WTC11 (cell line): ENCODE data around the gene IL10RB. TPM values are rescaled to one million over a fixed set of nuclear protein-coding genes. Genes with fewer than 3 reads are reported as not detected.

ENCODE experiments used
- ATAC-seq: fragments of 200-7000 bp; cut with Tn5 transposase; 2 replicates; pipeline ENCODE4 v1.10.0; 2021; ENCODE audit warnings: mild to moderate bottlenecking, moderate library complexity
- CTCF ChIA-PET: fragments of 300-600 bp; sonication (Branson Sonifier 250); formaldehyde crosslinking; loops from one replicate; lab custom pipeline; 2021; ENCODE audit warnings: antibody characterized with exemption; lab: Charles Lee
- POLR2A ChIA-PET: fragments of 350-600 bp; sonication (Branson Sonifier 250); formaldehyde crosslinking; loops from one replicate; lab custom pipeline; 2021; ENCODE audit warnings: antibody characterized with exemption; lab: Charles Lee
- DNase-seq: peaks from one replicate; pipeline ENCODE4 v3.0.0; 2021; ENCODE audit warnings: low spot score
- H3K27ac Mint-ChIP-seq: 2 replicates; pipeline ENCODE4 v1.8.0; 2021; ENCODE audit warnings: mixed read lengths
- H3K27me3 Mint-ChIP-seq: 2 replicates; pipeline ENCODE4 v1.8.0; 2021; ENCODE audit warnings: low read depth, mild to moderate bottlenecking, moderate library complexity, mixed read lengths
- H3K36me3 Mint-ChIP-seq: 2 replicates; pipeline ENCODE4 v1.8.0; 2021; ENCODE audit warnings: mixed read lengths
- H3K4me1 Mint-ChIP-seq: 2 replicates; pipeline ENCODE4 v1.8.0; 2022; ENCODE audit warnings: mixed read lengths
- H3K4me3 Mint-ChIP-seq: 2 replicates; pipeline ENCODE4 v1.8.0; 2021; ENCODE audit warnings: mild to moderate bottlenecking, moderate library complexity, mixed read lengths
- H3K9me3 Mint-ChIP-seq: 2 replicates; pipeline ENCODE4 v1.8.0; 2021; ENCODE audit warnings: mixed read lengths
- ELF4 ChIP-seq: sonication (generic); formaldehyde crosslinking; IDR thresholded peaks from 2 replicates; pipeline ENCODE4 v1.8.1; 2022; ENCODE audit warnings: low read depth, mild to moderate bottlenecking, moderate library complexity, missing genetic modification reagents
- FOXP1 ChIP-seq: sonication (generic); formaldehyde crosslinking; IDR thresholded peaks from 2 replicates; pipeline ENCODE4 v1.8.0; 2022; ENCODE audit warnings: missing genetic modification reagents, mild to moderate bottlenecking, moderate library complexity, borderline replicate concordance
- GABPB1 ChIP-seq: sonication (generic); formaldehyde crosslinking; IDR thresholded peaks from 2 replicates; pipeline ENCODE4 v1.8.1; 2023; ENCODE audit warnings: mild to moderate bottlenecking, missing genetic modification reagents
- GTF2I ChIP-seq: fragments of 250-450 bp; sonication (Bioruptor Pico); conservative IDR thresholded peaks from 2 replicates; pipeline ENCODE4 v1.4.0; 2021; ENCODE audit warnings: mild to moderate bottlenecking
- NFATC4 ChIP-seq: fragments of 250-450 bp; sonication (Bioruptor Pico); IDR thresholded peaks from 2 replicates; pipeline ENCODE4 v1.9.0; 2021; ENCODE audit warnings: mild to moderate bottlenecking
- NFYB ChIP-seq: sonication (generic); formaldehyde crosslinking; conservative IDR thresholded peaks from 2 replicates; pipeline ENCODE4 v1.8.0; 2022; ENCODE audit warnings: low read depth, missing genetic modification reagents
- OVOL2 ChIP-seq: fragments of 250-450 bp; sonication (Bioruptor Pico); IDR thresholded peaks from 2 replicates; pipeline ENCODE4 v1.9.0; 2021; ENCODE audit warnings: mild to moderate bottlenecking, borderline replicate concordance
- PRRX2 ChIP-seq: fragments of 250-450 bp; sonication (Bioruptor Pico); IDR thresholded peaks from 2 replicates; pipeline ENCODE4 v1.8.0; 2021; ENCODE audit warnings: mild to moderate bottlenecking
- SOX15 ChIP-seq: fragments of 250-450 bp; sonication (Bioruptor Pico); IDR thresholded peaks from 2 replicates; pipeline ENCODE4 v1.9.0; 2021; ENCODE audit warnings: mild to moderate bottlenecking
- ZBTB21 ChIP-seq: sonication (generic); formaldehyde crosslinking; IDR thresholded peaks from 2 replicates; pipeline ENCODE4 v1.8.1; 2023; ENCODE audit warnings: mild to moderate bottlenecking, missing genetic modification reagents, borderline replicate concordance
- ZNF416 ChIP-seq: fragments of 250-450 bp; sonication (Bioruptor Pico); IDR thresholded peaks from 2 replicates; pipeline ENCODE4 v1.9.0; 2021; ENCODE audit warnings: mild to moderate bottlenecking, inconsistent platforms
- total RNA-seq: library from RNA; stranded (reverse); gene quantifications from 3 replicates; pipeline ENCODE4 v1.2.3, GENCODE V29; 2021
- TF ChIP-seq, protein P1 (sequence below): sonication (generic); formaldehyde crosslinking; IDR thresholded peaks from 2 replicates; pipeline ENCODE4 v1.8.1; 2022; ENCODE audit warnings: mild to moderate bottlenecking, missing genetic modification reagents, moderate library complexity, borderline replicate concordance
- TF ChIP-seq, protein P2 (sequence below): sonication (generic); formaldehyde crosslinking; IDR thresholded peaks from 2 replicates; pipeline ENCODE4 v1.8.1; 2023; ENCODE audit warnings: mild to moderate bottlenecking, missing genetic modification reagents
- TF ChIP-seq, protein P3 (sequence below): sonication (generic); formaldehyde crosslinking; IDR thresholded peaks from 2 replicates; pipeline ENCODE4 v1.8.1; 2022; ENCODE audit warnings: missing genetic modification reagents, borderline replicate concordance
- TF ChIP-seq, protein P4 (sequence below): sonication (generic); formaldehyde crosslinking; IDR thresholded peaks from 2 replicates; pipeline ENCODE4 v1.8.1; 2022; ENCODE audit warnings: mild to moderate bottlenecking, moderate library complexity, missing genetic modification reagents
- TF ChIP-seq, protein P5 (sequence below): sonication (generic); formaldehyde crosslinking; IDR thresholded peaks from 2 replicates; pipeline ENCODE4 v1.8.0; 2023; ENCODE audit warnings: missing genetic modification reagents, mild to moderate bottlenecking, borderline replicate concordance
- TF ChIP-seq, protein P6 (sequence below): sonication (generic); formaldehyde crosslinking; IDR thresholded peaks from 2 replicates; pipeline ENCODE4 v1.8.0; 2022; ENCODE audit warnings: mild to moderate bottlenecking, missing genetic modification reagents
- TF ChIP-seq, protein P7 (sequence below): sonication (generic); formaldehyde crosslinking; IDR thresholded peaks from 2 replicates; pipeline ENCODE4 v1.8.0; 2023; ENCODE audit warnings: missing genetic modification reagents

The IL10RB gene
- total RNA-seq, 1 experiment from 2014 or later, result 3.7 TPM

DNA sequence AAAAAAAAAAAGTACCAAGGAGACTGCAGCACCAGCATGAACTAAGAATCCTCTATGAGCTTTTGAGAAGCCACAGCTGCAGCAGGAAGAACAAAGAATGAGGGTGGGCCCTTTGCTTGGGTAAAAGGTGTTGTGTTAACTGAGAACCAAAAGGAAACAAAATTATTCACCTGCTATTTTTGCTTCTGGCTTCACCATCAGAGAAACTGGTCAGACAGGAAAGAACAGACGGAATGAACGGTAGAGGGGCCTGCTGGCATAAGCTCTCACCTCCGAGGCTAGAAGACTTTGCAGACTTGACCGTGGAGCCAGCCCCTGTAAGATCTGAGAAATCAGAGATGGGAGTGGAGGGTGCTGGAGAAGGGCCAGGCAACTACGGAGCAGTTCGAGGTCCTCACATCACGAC lies 27.6 kb downstream of the IL10RB start:
- H3K4me3 Mint-ChIP-seq, result no peak overlapping the region
- CTCF ChIA-PET, result no interaction called here
- H3K36me3 Mint-ChIP-seq, result no peaks in the 10 kb centered on the region
- H3K9me3 Mint-ChIP-seq, result no peaks in the 10 kb centered on the region
- H3K27me3 Mint-ChIP-seq, result no peaks in the 10 kb centered on the region
- POLR2A ChIA-PET, result no interaction called here
- DNase-seq, result no peak
- ATAC-seq, result no peak
- H3K4me1 Mint-ChIP-seq, result no peaks in the 10 kb centered on the region; the same call in 1 of the 2 replicates
- H3K27ac Mint-ChIP-seq, result no peak overlapping the region; the same call in 1 of the 2 replicates
- TF ChIP-seq FOXP1 (CRISPR knock-in tag), result no peak
- TF ChIP-seq, protein P1, sequence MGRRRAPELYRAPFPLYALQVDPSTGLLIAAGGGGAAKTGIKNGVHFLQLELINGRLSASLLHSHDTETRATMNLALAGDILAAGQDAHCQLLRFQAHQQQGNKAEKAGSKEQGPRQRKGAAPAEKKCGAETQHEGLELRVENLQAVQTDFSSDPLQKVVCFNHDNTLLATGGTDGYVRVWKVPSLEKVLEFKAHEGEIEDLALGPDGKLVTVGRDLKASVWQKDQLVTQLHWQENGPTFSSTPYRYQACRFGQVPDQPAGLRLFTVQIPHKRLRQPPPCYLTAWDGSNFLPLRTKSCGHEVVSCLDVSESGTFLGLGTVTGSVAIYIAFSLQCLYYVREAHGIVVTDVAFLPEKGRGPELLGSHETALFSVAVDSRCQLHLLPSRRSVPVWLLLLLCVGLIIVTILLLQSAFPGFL (CRISPR knock-in tag), result no peak
- TF ChIP-seq, protein P2, sequence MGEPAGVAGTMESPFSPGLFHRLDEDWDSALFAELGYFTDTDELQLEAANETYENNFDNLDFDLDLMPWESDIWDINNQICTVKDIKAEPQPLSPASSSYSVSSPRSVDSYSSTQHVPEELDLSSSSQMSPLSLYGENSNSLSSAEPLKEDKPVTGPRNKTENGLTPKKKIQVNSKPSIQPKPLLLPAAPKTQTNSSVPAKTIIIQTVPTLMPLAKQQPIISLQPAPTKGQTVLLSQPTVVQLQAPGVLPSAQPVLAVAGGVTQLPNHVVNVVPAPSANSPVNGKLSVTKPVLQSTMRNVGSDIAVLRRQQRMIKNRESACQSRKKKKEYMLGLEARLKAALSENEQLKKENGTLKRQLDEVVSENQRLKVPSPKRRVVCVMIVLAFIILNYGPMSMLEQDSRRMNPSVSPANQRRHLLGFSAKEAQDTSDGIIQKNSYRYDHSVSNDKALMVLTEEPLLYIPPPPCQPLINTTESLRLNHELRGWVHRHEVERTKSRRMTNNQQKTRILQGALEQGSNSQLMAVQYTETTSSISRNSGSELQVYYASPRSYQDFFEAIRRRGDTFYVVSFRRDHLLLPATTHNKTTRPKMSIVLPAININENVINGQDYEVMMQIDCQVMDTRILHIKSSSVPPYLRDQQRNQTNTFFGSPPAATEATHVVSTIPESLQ (CRISPR knock-in tag), result no peak
- no peak for TF ChIP-seq ELF4 (CRISPR knock-in tag)
- TF ChIP-seq, protein P3, sequence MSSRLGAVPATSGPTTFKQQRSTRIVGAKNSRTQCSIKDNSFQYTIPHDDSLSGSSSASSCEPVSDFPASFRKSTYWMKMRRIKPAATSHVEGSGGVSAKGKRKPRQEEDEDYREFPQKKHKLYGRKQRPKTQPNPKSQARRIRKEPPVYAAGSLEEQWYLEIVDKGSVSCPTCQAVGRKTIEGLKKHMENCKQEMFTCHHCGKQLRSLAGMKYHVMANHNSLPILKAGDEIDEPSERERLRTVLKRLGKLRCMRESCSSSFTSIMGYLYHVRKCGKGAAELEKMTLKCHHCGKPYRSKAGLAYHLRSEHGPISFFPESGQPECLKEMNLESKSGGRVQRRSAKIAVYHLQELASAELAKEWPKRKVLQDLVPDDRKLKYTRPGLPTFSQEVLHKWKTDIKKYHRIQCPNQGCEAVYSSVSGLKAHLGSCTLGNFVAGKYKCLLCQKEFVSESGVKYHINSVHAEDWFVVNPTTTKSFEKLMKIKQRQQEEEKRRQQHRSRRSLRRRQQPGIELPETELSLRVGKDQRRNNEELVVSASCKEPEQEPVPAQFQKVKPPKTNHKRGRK (CRISPR knock-in tag), result no peak
- TF ChIP-seq GABPB1 (CRISPR knock-in tag), result no peak
- TF ChIP-seq SOX15 (CRISPR knock-in tag), result no peak
- TF ChIP-seq, protein P4, sequence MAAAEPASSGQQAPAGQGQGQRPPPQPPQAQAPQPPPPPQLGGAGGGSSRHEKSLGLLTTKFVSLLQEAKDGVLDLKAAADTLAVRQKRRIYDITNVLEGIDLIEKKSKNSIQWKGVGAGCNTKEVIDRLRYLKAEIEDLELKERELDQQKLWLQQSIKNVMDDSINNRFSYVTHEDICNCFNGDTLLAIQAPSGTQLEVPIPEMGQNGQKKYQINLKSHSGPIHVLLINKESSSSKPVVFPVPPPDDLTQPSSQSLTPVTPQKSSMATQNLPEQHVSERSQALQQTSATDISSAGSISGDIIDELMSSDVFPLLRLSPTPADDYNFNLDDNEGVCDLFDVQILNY (CRISPR knock-in tag), result no peak
- no peak for TF ChIP-seq ZNF416 (CRISPR knock-in tag)
- TF ChIP-seq GTF2I (CRISPR knock-in tag), result no peak
- TF ChIP-seq, protein P5, sequence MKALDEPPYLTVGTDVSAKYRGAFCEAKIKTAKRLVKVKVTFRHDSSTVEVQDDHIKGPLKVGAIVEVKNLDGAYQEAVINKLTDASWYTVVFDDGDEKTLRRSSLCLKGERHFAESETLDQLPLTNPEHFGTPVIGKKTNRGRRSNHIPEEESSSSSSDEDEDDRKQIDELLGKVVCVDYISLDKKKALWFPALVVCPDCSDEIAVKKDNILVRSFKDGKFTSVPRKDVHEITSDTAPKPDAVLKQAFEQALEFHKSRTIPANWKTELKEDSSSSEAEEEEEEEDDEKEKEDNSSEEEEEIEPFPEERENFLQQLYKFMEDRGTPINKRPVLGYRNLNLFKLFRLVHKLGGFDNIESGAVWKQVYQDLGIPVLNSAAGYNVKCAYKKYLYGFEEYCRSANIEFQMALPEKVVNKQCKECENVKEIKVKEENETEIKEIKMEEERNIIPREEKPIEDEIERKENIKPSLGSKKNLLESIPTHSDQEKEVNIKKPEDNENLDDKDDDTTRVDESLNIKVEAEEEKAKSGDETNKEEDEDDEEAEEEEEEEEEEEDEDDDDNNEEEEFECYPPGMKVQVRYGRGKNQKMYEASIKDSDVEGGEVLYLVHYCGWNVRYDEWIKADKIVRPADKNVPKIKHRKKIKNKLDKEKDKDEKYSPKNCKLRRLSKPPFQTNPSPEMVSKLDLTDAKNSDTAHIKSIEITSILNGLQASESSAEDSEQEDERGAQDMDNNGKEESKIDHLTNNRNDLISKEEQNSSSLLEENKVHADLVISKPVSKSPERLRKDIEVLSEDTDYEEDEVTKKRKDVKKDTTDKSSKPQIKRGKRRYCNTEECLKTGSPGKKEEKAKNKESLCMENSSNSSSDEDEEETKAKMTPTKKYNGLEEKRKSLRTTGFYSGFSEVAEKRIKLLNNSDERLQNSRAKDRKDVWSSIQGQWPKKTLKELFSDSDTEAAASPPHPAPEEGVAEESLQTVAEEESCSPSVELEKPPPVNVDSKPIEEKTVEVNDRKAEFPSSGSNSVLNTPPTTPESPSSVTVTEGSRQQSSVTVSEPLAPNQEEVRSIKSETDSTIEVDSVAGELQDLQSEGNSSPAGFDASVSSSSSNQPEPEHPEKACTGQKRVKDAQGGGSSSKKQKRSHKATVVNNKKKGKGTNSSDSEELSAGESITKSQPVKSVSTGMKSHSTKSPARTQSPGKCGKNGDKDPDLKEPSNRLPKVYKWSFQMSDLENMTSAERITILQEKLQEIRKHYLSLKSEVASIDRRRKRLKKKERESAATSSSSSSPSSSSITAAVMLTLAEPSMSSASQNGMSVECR (CRISPR knock-in tag), result no peak
- no peak for TF ChIP-seq ZBTB21 (CRISPR knock-in tag)
- TF ChIP-seq NFYB (CRISPR knock-in tag), result no peak
- TF ChIP-seq, protein P6, sequence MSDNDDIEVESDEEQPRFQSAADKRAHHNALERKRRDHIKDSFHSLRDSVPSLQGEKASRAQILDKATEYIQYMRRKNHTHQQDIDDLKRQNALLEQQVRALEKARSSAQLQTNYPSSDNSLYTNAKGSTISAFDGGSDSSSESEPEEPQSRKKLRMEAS (CRISPR knock-in tag), result no peak

DNA sequence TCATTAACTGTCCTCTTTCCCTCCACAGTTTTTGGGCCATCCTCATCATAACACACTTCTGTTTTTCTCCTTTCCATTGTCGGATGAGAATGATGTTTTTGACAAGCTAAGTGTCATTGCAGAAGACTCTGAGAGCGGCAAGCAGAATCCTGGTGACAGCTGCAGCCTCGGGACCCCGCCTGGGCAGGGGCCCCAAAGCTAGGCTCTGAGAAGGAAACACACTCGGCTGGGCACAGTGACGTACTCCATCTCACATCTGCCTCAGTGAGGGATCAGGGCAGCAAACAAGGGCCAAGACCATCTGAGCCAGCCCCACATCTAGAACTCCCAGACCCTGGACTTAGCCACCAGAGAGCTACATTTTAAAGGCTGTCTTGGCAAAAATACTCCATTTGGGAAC lies 30.0 kb downstream of the IL10RB start:
- ATAC-seq (no peak), DNase-seq (no peak)
- Mint-ChIP-seq H3K27me3 (no peaks in the 10 kb centered on the region), H3K36me3 (no peaks in the 10 kb centered on the region), H3K4me1 (peaks cover 8% of the 10 kb centered on the region), H3K9me3 (no peaks in the 10 kb centered on the region), H3K27ac (no peak overlapping the region; the same call in 1 of the 2 replicates), H3K4me3 (no peak overlapping the region)
- CTCF ChIA-PET, result interaction anchor here (1.2 kb wide), 1 partner anchor 1307 kb away, joined by 3 read pairs; no protein-coding TSS in a partner anchor
- POLR2A ChIA-PET, result no interaction called here
- TF ChIP-seq, protein P7, sequence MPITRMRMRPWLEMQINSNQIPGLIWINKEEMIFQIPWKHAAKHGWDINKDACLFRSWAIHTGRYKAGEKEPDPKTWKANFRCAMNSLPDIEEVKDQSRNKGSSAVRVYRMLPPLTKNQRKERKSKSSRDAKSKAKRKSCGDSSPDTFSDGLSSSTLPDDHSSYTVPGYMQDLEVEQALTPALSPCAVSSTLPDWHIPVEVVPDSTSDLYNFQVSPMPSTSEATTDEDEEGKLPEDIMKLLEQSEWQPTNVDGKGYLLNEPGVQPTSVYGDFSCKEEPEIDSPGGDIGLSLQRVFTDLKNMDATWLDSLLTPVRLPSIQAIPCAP (CRISPR knock-in tag), result no peak
- no peak for TF ChIP-seq PRRX2 (CRISPR knock-in tag)
- TF ChIP-seq, protein P3 (CRISPR knock-in tag), result no peak
- TF ChIP-seq ZNF416 (CRISPR knock-in tag), result no peak
- TF ChIP-seq NFATC4 (CRISPR knock-in tag), result no peak
- no peak for TF ChIP-seq OVOL2
- no peak for TF ChIP-seq GABPB1 (CRISPR knock-in tag)
- TF ChIP-seq SOX15 (CRISPR knock-in tag), result no peak
